Daoy (cell line): Measurements from ENCODE around the gene GPC3. TPM values are rescaled to one million over a fixed set of nuclear protein-coding genes. Genes with fewer than 3 reads are reported as not detected.

Experiments
- DNase-seq: peaks from one replicate; pipeline ENCODE4 v3.0.0-alpha.2; 2015; ENCODE audit warnings: low read depth
- total RNA-seq: library from RNA; depleted of rRNA; stranded (reverse); fragments of >200 nt; shearing (Covaris generic); gene quantifications from 2 replicates; pipeline ENCODE4 v1.2.3, GENCODE V29; 2014

The GPC3 gene
- total RNA-seq, 1 experiment from 2014 or later: 0.34 TPM

- DNase-seq: no peak
Observed at GRCh38 chrX:133681897-133682296, 303.5 kb downstream of the GPC3 start.

GRCh38 chrX:133681421-133681820 lies 304.0 kb downstream of the GPC3 start:
- DNase-seq: no peak

GRCh38 chrX:133677123-133678063 lies 308.0 kb downstream of the GPC3 start:
- DNase-seq: no peak

GRCh38 chrX:133676344-133677122 lies 308.9 kb downstream of the GPC3 start:
- DNase-seq: no peak

- DNase-seq: no peak
Observed at GRCh38 chrX:133674726-133675470, 310.5 kb downstream of the GPC3 start.

- DNase-seq: peak; percentile 13
Observed at GRCh38 chrX:133670383-133670782, 315.0 kb downstream of the GPC3 start.

GRCh38 chrX:133669214-133669613 lies 316.2 kb downstream of the GPC3 start:
- DNase-seq: no peak

- peak; percentile 12 for DNase-seq
Observed at GRCh38 chrX:133668225-133668931, 317.0 kb downstream of the GPC3 start.

- no peak for DNase-seq
Observed at GRCh38 chrX:133666256-133666655, 319.1 kb downstream of the GPC3 start.

GRCh38 chrX:133661962-133662839 lies 323.2 kb downstream of the GPC3 start:
- DNase-seq: no peak

GRCh38 chrX:133660281-133660680 lies 325.1 kb downstream of the GPC3 start:
- DNase-seq: peak; percentile 56

- no peak for DNase-seq
Observed at GRCh38 chrX:133658293-133658911, 327.0 kb downstream of the GPC3 start.

- DNase-seq: no peak
Observed at GRCh38 chrX:133655275-133656265, 329.8 kb downstream of the GPC3 start.

GRCh38 chrX:133654811-133655210 lies 330.6 kb downstream of the GPC3 start:
- no peak for DNase-seq

- peak; percentile 9 for DNase-seq
Observed at GRCh38 chrX:133653358-133653757, 332.0 kb downstream of the GPC3 start.

- DNase-seq: no peak
Observed at GRCh38 chrX:133652185-133652584, 333.2 kb downstream of the GPC3 start.

GRCh38 chrX:133650239-133650638 lies 335.2 kb downstream of the GPC3 start:
- no peak for DNase-seq

- DNase-seq: no peak
Observed at GRCh38 chrX:133649651-133650050, 335.7 kb downstream of the GPC3 start.

GRCh38 chrX:133648594-133648993 lies 336.8 kb downstream of the GPC3 start:
- no peak for DNase-seq
